ENCODE measurements around the gene LANCL3.

- TF ChIP-seq RAD21 (IDR thresholded peaks at IDR 0.05; ENCODE audit: low read depth) (no peak), REST (IDR thresholded peaks at IDR 0.05; ENCODE audit: low read depth) (no peak), EP300 (IDR thresholded peaks at IDR 0.05; ENCODE audit: borderline replicate concordance) (no peak), CEBPB (IDR thresholded peaks at IDR 0.05) (no peak), TEAD4 (IDR thresholded peaks at IDR 0.05) (no peak), NFIC (IDR thresholded peaks at IDR 0.05) (no peak), TAF1 (IDR thresholded peaks at IDR 0.05; ENCODE audit: low read depth) (no peak), TCF12 (IDR thresholded peaks at IDR 0.05; ENCODE audit: low read depth) (no peak), FOXM1 (IDR thresholded peaks at IDR 0.05; ENCODE audit: borderline replicate concordance, low read depth) (no peak), ZBTB7A (IDR thresholded peaks at IDR 0.05; ENCODE audit: low read depth) (no peak), MAX (IDR thresholded peaks at IDR 0.05) (no peak), USF1 (IDR thresholded peaks at IDR 0.05) (no peak), YY1 (IDR thresholded peaks at IDR 0.05; ENCODE audit: low read depth) (no peak)
These were observed 105.8 kb downstream of the LANCL3 start for GRCh38 chrX:37677243-37677642.

Data from Ishikawa (cell line).